ENCODE data around the gene ATP8B1. TPM values are rescaled to one million over a fixed set of nuclear protein-coding genes. Genes with fewer than 3 reads are reported as not detected.

Gene ATP8B1
- total RNA-seq, 1 experiment from 2014 or later, result 24.8 TPM

GRCh38 chr18:57806978-57807285 is 3.8 kb upstream of the ATP8B1 start:
- Histone ChIP-seq H3K79me2 (ENCODE audit: low read length) (peaks cover 16% of the 10 kb centered on the region), H3K4me3 (ENCODE audit: low read length) (peak overlapping the region; percentile 24; the same call in 1 of the 2 replicates), H3K9me2 (replicated peaks; ENCODE audit: low read length) (no peaks in the 10 kb centered on the region), H3K9me3 (ENCODE audit: low read length) (no peaks in the 10 kb centered on the region), H3K4me1 (ENCODE audit: insufficient read depth, low read length) (peaks cover 47% of the 10 kb centered on the region), H3K27me3 (ENCODE audit: low read length) (no peaks in the 10 kb centered on the region), H4K20me1 (ENCODE audit: low read length) (no peaks in the 10 kb centered on the region), H3K4me2 (ENCODE audit: low read length) (peak overlapping the region; percentile 64), H3K27ac (ENCODE audit: low read length) (peak overlapping the region; percentile 78), H3K9ac (ENCODE audit: low read length) (peak overlapping the region; percentile 42), H2AFZ (ENCODE audit: low read length) (no peak overlapping the region), H3F3A (ENCODE audit: low read length, unreplicated experiment) (peaks cover 8% of the 10 kb centered on the region), H3K36me3 (ENCODE audit: low read depth, low read length) (no peaks in the 10 kb centered on the region)
- BruUV-seq (replicated peaks), result no TSS peak
- DNase-seq, result peak; percentile 85
- intact Hi-C loops (cut with micrococcal nuclease), result loop anchor here (5.0 kb wide), 1 partner anchor 50 kb away; no protein-coding TSS in a partner anchor
- TF ChIP-seq EZH2 (IDR thresholded peaks at IDR 0.05; ENCODE audit: low read length, unreplicated experiment) (no peak), EZH2phosphoT487 (IDR thresholded peaks at IDR 0.05; ENCODE audit: borderline replicate concordance, low read length) (no peak)
- TF ChIP-seq, protein P1, sequence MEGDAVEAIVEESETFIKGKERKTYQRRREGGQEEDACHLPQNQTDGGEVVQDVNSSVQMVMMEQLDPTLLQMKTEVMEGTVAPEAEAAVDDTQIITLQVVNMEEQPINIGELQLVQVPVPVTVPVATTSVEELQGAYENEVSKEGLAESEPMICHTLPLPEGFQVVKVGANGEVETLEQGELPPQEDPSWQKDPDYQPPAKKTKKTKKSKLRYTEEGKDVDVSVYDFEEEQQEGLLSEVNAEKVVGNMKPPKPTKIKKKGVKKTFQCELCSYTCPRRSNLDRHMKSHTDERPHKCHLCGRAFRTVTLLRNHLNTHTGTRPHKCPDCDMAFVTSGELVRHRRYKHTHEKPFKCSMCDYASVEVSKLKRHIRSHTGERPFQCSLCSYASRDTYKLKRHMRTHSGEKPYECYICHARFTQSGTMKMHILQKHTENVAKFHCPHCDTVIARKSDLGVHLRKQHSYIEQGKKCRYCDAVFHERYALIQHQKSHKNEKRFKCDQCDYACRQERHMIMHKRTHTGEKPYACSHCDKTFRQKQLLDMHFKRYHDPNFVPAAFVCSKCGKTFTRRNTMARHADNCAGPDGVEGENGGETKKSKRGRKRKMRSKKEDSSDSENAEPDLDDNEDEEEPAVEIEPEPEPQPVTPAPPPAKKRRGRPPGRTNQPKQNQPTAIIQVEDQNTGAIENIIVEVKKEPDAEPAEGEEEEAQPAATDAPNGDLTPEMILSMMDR (conservative IDR thresholded peaks at IDR 0.05; ENCODE audit: low read depth, low read length), result no peak
- ATAC-seq, result peak; percentile 23
- ChIA-PET CTCF (no interaction called here), POLR2A (ENCODE audit: unreplicated experiment) (interaction anchor here (0.7 kb wide), 1 partner anchor 172 kb away, joined by 3 read pairs; no protein-coding TSS in a partner anchor)

DNA sequence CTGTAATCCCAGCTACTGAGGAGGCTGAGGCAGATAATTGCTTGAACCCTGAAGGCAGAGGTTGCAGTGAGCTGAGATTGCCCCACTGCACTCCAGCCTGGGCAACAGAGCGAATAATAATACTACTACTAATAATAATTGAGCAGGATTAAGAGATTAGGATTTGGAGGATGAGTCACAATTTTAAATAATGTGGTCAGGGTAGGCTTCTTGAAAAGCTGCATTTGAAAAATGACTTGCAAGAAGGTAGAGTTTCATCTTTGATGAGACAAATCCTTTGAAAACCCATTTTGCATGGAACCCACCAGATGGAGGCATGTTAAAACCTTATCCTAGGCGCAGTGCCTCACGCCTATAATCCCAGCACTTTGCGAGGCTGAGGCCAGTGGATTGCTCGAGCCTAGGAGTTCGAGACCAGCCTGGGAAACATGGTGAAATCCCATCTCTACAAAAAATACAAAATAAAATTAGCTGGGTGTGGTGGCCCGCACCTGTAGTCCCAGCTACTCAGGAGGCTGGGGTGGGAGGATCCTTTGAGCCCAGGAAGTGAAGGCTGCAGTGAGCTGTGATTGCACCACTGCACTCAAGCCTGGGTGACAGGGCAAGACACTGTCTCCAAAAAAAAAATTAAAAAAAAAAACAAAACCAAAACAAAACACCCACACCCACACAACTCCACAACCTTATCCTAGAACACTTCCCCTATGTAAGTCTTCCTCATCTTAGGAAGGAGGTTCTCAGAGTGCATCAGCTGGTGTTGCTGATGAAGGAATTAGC is 3.3 kb upstream of the ATP8B1 start:
- H3K4me3 ChIP-seq (ENCODE audit: low read length), result peak overlapping the region; percentile 24; the same call in 1 of the 2 replicates
- H2AFZ ChIP-seq (ENCODE audit: low read length), result no peak overlapping the region
- no TSS peak for BruUV-seq (replicated peaks)
- H3K27ac ChIP-seq (ENCODE audit: low read length), result peak overlapping the region; percentile 78
- peaks cover 8% of the 10 kb centered on the region for H3F3A ChIP-seq (ENCODE audit: low read length, unreplicated experiment)
- H3K27me3 ChIP-seq (ENCODE audit: low read length), result no peaks in the 10 kb centered on the region
- no peaks in the 10 kb centered on the region for H4K20me1 ChIP-seq (ENCODE audit: low read length)
- DNase-seq, result peak; percentile 16
- CTCF ChIA-PET, result no interaction called here
- peak overlapping the region; percentile 64 for H3K4me2 ChIP-seq (ENCODE audit: low read length)
- POLR2A ChIA-PET (ENCODE audit: unreplicated experiment), result no interaction called here
- H3K9me3 ChIP-seq (ENCODE audit: low read length), result no peaks in the 10 kb centered on the region
- no peak overlapping the region for H3K9ac ChIP-seq (ENCODE audit: low read length)
- no peaks in the 10 kb centered on the region for H3K9me2 ChIP-seq (replicated peaks; ENCODE audit: low read length)
- peaks cover 21% of the 10 kb centered on the region for H3K79me2 ChIP-seq (ENCODE audit: low read length)
- no peak for ATAC-seq
- intact Hi-C loops (cut with micrococcal nuclease), result loop anchor here (5.0 kb wide), 1 partner anchor 51 kb away; no protein-coding TSS in a partner anchor
- H3K4me1 ChIP-seq (ENCODE audit: insufficient read depth, low read length), result peaks cover 45% of the 10 kb centered on the region
- no peak for TF ChIP-seq EZH2 (IDR thresholded peaks at IDR 0.05; ENCODE audit: low read length, unreplicated experiment)
- TF ChIP-seq EZH2phosphoT487 (IDR thresholded peaks at IDR 0.05; ENCODE audit: borderline replicate concordance, low read length), result no peak
- TF ChIP-seq, protein P1 (conservative IDR thresholded peaks at IDR 0.05; ENCODE audit: low read depth, low read length), result no peak
- no peaks in the 10 kb centered on the region for H3K36me3 ChIP-seq (ENCODE audit: low read depth, low read length)

- DNase-seq (no peak), ATAC-seq (no peak)
- ChIA-PET POLR2A (ENCODE audit: unreplicated experiment) (no interaction called here), CTCF (no interaction called here)
- Histone ChIP-seq H3K27me3 (ENCODE audit: low read length) (no peaks in the 10 kb centered on the region), H3K9me3 (ENCODE audit: low read length) (no peaks in the 10 kb centered on the region), H3K79me2 (ENCODE audit: low read length) (peaks cover 34% of the 10 kb centered on the region), H3K27ac (ENCODE audit: low read length) (no peak overlapping the region), H3K9me2 (replicated peaks; ENCODE audit: low read length) (no peaks in the 10 kb centered on the region), H3F3A (ENCODE audit: low read length, unreplicated experiment) (peaks cover 8% of the 10 kb centered on the region), H3K36me3 (ENCODE audit: low read depth, low read length) (no peaks in the 10 kb centered on the region), H3K9ac (ENCODE audit: low read length) (no peak overlapping the region), H3K4me3 (ENCODE audit: low read length) (no peak overlapping the region), H2AFZ (ENCODE audit: low read length) (no peak overlapping the region), H3K4me1 (ENCODE audit: insufficient read depth, low read length) (peaks cover 50% of the 10 kb centered on the region), H3K4me2 (ENCODE audit: low read length) (no peak overlapping the region), H4K20me1 (ENCODE audit: low read length) (peaks cover 10% of the 10 kb centered on the region; the same call in 1 of the 2 replicates)
- TF ChIP-seq, protein P1 (conservative IDR thresholded peaks at IDR 0.05; ENCODE audit: low read depth, low read length), result no peak
- TF ChIP-seq EZH2 (IDR thresholded peaks at IDR 0.05; ENCODE audit: low read length, unreplicated experiment) (no peak), EZH2phosphoT487 (IDR thresholded peaks at IDR 0.05; ENCODE audit: borderline replicate concordance, low read length) (no peak)
- intact Hi-C loops (cut with micrococcal nuclease), result loop anchor here (5.0 kb wide), 1 partner anchor 52 kb away; no protein-coding TSS in a partner anchor
- no TSS peak for BruUV-seq (replicated peaks)
These were observed 2.0 kb upstream of the ATP8B1 start for GRCh38 chr18:57805117-57805516.
